AG09309 (cell line): ENCODE data around the gene SOCS2.
"Not testable (repeated sequence)": the region's sequence is repeated elsewhere in the genome, so short reads cannot be mapped to it uniquely, and the experiment has no call there.

Experiments used
- DNase-seq: peaks from one replicate; pipeline ENCODE4 v3.0.0-alpha.2; 2010; ENCODE audit warnings: low read depth
- H3K4me3 ChIP-seq: 2 replicates; pipeline ENCODE4 v1.5.1; 2011; ENCODE audit warnings: mild to moderate bottlenecking, low read depth, low read length, moderate library complexity; ENCODE audit not compliant: control insufficient read depth
- TF ChIP-seq, protein P1 (sequence below): IDR thresholded peaks from 2 replicates; pipeline ENCODE4 v1.5.1; 2011; ENCODE audit warnings: mild to moderate bottlenecking, low read depth, low read length, inconsistent platforms; ENCODE audit not compliant: insufficient read depth, control insufficient read depth; ENCODE audit errors: missing control alignments

The SOCS2 gene

DNA sequence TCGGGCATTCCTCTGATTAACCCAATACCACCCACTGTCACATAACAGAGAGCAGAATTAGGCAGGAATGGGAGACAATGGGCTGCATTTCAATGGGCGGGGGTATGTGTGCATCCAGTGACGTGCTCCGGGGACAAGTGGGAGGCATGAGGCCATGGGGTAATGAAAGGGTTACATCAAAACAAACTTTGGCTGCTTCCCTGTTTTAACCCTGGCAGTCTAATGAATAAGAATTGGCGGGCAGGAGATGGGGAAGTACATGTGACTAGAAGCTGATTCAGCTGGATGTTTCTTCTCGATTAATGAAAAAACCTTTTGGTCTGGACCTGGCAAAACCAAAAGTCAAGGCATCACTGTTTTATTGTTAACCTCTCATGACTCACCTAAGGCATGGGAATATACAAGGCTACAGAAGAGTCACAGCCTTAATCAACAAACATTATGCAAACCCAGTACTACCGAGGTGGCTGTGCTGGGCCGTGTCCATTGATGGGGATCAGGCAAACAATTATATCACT is 44.2 kb downstream of the SOCS2 start:
- TF ChIP-seq, protein P1, sequence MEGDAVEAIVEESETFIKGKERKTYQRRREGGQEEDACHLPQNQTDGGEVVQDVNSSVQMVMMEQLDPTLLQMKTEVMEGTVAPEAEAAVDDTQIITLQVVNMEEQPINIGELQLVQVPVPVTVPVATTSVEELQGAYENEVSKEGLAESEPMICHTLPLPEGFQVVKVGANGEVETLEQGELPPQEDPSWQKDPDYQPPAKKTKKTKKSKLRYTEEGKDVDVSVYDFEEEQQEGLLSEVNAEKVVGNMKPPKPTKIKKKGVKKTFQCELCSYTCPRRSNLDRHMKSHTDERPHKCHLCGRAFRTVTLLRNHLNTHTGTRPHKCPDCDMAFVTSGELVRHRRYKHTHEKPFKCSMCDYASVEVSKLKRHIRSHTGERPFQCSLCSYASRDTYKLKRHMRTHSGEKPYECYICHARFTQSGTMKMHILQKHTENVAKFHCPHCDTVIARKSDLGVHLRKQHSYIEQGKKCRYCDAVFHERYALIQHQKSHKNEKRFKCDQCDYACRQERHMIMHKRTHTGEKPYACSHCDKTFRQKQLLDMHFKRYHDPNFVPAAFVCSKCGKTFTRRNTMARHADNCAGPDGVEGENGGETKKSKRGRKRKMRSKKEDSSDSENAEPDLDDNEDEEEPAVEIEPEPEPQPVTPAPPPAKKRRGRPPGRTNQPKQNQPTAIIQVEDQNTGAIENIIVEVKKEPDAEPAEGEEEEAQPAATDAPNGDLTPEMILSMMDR = no peak
- H3K4me3 ChIP-seq = no peak overlapping the region
- no peak for DNase-seq

DNA sequence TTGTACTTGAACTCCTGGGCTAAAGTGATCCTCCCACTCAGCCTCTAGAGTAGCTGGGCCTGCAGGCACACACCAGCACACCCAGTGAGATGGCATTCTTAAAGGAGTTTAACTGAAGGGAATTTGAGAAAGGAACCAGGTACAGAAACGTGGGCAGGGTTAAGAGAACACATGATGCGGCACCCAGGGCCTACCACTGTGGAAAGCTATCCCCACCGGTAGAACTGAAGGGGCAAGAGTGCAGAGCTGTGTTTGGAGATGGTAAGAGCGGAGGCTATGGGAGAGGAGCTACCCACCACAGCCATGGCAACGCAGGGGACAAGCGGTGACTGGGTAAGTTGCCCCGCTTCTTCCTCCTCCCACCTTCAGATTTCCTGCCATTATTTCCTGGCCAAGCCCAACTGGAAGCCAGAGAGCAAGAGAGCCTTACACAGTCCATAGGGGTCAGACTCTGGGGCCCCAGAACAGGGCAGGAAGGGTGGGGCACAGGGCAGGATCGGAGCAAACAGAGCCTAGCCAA is 46.5 kb downstream of the SOCS2 start:
- TF ChIP-seq, protein P1 = no peak
- no peak for DNase-seq
- H3K4me3 ChIP-seq = no peak overlapping the region

DNA sequence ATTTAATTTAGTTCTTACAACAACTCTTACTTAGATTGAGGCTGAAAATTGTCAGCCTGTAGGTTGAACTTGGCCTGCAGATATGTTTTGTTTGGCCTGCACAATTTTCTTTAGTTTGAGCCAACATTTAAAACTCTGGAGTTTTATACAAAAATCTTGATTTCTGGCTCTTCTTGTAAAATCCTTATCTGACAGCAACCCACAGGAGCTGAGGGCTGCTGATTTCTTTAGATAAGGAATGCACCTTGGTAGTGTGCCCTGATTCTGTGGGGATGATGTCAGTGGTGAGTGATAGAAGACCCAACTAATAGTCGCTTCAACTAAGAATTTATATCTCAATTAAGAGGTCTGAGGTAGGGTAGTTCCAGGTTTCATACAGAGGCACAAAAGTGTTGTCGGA is 49.5 kb downstream of the SOCS2 start:
- TF ChIP-seq, protein P1 = no peak
- DNase-seq = no peak
- no peak overlapping the region for H3K4me3 ChIP-seq

DNA sequence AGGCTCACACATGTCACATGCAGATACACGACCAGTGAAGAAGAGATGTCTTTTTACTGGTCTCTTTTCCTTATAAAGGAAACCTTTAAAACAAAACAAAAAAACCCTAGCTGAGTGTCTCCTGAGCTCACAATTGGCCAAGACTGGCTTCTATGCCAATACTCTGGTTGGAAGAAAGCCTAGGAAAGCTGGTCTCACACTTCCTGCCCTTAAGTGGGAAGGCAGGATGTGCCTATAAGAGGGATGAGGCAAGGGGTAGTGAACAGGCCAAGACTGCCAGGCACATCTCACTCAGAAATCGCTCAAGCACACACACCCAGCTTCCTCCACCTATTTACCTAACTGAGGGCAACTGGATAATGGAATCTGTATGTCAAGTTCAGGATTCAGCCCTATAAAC is 50.0 kb downstream of the SOCS2 start:
- H3K4me3 ChIP-seq = no peak overlapping the region
- peak; percentile 75 for DNase-seq
- TF ChIP-seq, protein P1 = no peak

DNA sequence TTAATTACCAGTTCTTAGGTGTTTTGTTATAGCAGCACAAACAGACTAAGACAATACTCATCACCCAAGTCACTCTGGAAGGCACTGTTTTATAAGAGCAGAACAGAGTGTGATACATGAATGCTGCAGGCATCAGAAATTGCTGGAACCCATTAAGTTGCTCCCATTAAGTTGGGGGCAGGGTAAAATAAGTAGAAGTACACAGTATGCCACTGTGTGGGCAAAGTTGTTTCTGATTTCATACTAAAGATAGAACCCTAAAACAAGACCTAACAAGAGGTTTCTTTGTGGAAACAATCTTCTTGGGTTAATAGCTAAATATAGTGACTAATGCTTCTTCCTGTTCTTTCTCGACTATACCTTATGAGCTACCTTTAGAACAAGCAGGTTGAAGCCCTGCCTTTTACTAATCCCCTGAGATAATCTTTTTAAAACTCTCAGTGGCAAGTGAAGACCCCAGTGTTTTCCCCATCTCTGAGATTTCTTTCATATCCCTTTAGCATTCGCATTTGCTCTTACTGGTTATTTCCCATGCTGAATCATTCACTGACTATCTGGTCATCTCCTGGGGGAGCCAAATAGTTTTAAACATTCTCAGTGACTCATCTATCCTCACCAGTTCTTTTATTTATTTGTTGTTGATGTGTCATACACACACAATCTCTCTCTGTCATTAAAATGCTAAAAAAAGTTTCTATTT is 52.3 kb downstream of the SOCS2 start:
- DNase-seq = peak; percentile 93
- no peak overlapping the region for H3K4me3 ChIP-seq
- TF ChIP-seq, protein P1 = no peak

DNA sequence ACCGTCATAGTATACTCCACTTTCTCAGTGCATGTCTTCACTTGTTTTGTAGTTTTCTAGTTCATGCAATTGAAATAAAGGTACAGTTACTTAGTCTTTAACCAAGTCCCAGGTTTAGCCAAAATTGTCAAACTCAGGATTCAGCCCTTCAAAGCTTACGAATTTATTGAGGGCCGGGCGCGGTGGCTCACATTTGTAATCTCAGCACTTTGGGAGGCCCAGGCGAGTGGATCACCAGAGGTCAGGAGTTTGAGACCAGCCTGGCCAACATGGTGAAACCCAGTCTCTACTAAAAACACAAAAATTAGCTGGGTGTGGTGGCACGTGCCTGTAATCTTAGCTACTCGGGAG is 52.8 kb downstream of the SOCS2 start:
- not testable (repeated sequence) for H3K4me3 ChIP-seq, DNase-seq

DNA sequence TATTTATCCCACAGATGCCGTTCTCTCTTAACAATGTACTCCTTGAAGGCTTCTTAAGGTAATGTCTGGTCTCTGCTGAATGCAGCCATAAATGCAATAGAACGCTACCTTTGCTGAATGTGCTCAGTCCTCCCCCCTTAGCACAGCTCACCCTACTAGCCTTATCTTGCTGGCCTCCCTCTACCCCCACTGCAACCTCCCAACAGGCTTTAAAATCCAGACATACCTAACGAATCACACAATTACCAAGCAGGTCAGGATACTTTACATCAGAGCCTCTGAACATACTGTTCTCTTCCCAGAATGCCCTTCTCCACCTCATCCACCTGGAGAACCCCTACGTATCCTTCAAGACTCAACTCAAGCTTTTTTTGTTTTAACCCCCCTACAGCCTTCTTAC is 53.7 kb downstream of the SOCS2 start:
- no peak overlapping the region for H3K4me3 ChIP-seq
- TF ChIP-seq, protein P1 = no peak
- DNase-seq = no peak
